HEK293T (cell line): ENCODE results near the gene TXNRD2.
"Not testable (repeated sequence)": the region's sequence is repeated elsewhere in the genome, so short reads cannot be mapped to it uniquely, and the experiment has no call there.

ENCODE experiments used
- CTCF ChIA-PET: fragments of 350-600 bp; formaldehyde crosslinking; extraction: SDS; loops from one replicate; lab custom pipeline; 2021; ENCODE audit warnings: antibody characterized with exemption, inconsistent platforms; lab: Yijun Ruan, JAX
- POLR2A ChIA-PET: fragments of 350-600 bp; formaldehyde crosslinking; extraction: SDS; loops from one replicate; lab custom pipeline; 2020; ENCODE audit warnings: antibody characterized with exemption, inconsistent platforms; lab: Yijun Ruan, JAX
- DNase-seq: peaks from one replicate; pipeline ENCODE4 v3.0.0; 2012; ENCODE audit warnings: mixed read lengths; ENCODE audit errors: extremely low spot score
- ARNT ChIP-seq: fragments of 450-650 bp; IDR thresholded peaks from 2 replicates; pipeline ENCODE4 v1.6.1; 2017; ENCODE audit warnings: mild to moderate bottlenecking
- BHLHE40 ChIP-seq: fragments of 450-650 bp; IDR thresholded peaks from 2 replicates; pipeline ENCODE4 v1.6.1; 2016; ENCODE audit warnings: mild to moderate bottlenecking, moderate library complexity, borderline replicate concordance
- CTBP1 ChIP-seq: fragments of 450-650 bp; IDR thresholded peaks from 2 replicates; pipeline ENCODE4 v1.6.1; 2016; ENCODE audit warnings: borderline replicate concordance
- ELF4 ChIP-seq: fragments of 450-650 bp; IDR thresholded peaks from 2 replicates; pipeline ENCODE4 v1.6.1; 2017; ENCODE audit warnings: antibody characterized with exemption
- FOXA1 ChIP-seq: fragments of 450-650 bp; IDR thresholded peaks from 2 replicates; pipeline ENCODE4 v1.6.1; 2016; ENCODE audit warnings: mild to moderate bottlenecking
- FOXK2 ChIP-seq: fragments of 450-650 bp; IDR thresholded peaks from 2 replicates; pipeline ENCODE4 v1.6.1; 2016; ENCODE audit warnings: mild to moderate bottlenecking
- FOXM1 ChIP-seq: fragments of 450-650 bp; IDR thresholded peaks from 2 replicates; pipeline ENCODE4 v1.6.1; 2017; ENCODE audit warnings: mild to moderate bottlenecking, borderline replicate concordance
- HDGF ChIP-seq: fragments of 450-650 bp; IDR thresholded peaks from 2 replicates; pipeline ENCODE4 v1.6.1; 2017; ENCODE audit warnings: antibody characterized with exemption, borderline replicate concordance
- L3MBTL2 ChIP-seq: fragments of 450-650 bp; conservative IDR thresholded peaks from 2 replicates; pipeline ENCODE4 v1.6.1; 2016; ENCODE audit warnings: mild to moderate bottlenecking
- LEF1 ChIP-seq: fragments of 450-650 bp; IDR thresholded peaks from 2 replicates; pipeline ENCODE4 v1.6.1; 2017; ENCODE audit warnings: mild to moderate bottlenecking, borderline replicate concordance
- NFRKB ChIP-seq: fragments of 450-650 bp; IDR thresholded peaks from 2 replicates; pipeline ENCODE4 v1.6.1; 2016; ENCODE audit warnings: mild to moderate bottlenecking, moderate library complexity
- PKNOX1 ChIP-seq: fragments of 450-650 bp; IDR thresholded peaks from 2 replicates; pipeline ENCODE4 v1.6.1; 2016
- SP1 ChIP-seq: fragments of 450-650 bp; IDR thresholded peaks from 2 replicates; pipeline ENCODE4 v1.6.1; 2017
- SUZ12 ChIP-seq: fragments of 450-650 bp; IDR thresholded peaks from 2 replicates; pipeline ENCODE4 v1.6.1; 2016; ENCODE audit warnings: mild to moderate bottlenecking
- TARDBP ChIP-seq: fragments of 450-650 bp; IDR thresholded peaks from 2 replicates; pipeline ENCODE4 v1.6.1; 2016
- ZNF384 ChIP-seq: fragments of 450-650 bp; IDR thresholded peaks from 2 replicates; pipeline ENCODE4 v1.6.1; 2016

TXNRD2 gene

GRCh38 chr22:19836512-19836911, 105.1 kb downstream of the TXNRD2 start:
- TF ChIP-seq ELF4 (no peak), NFRKB (no peak), FOXK2 (no peak), ARNT (no peak), PKNOX1 (no peak), TARDBP (no peak), FOXA1 (no peak), HDGF (no peak), BHLHE40 (no peak), L3MBTL2 (no peak), SUZ12 (no peak), LEF1 (no peak), SP1 (no peak), CTBP1 (no peak), ZNF384 (no peak), FOXM1 (no peak)
- ChIA-PET POLR2A (no interaction called here), CTCF (interaction anchor here (0.7 kb wide), 1 partner anchor 101 kb away, joined by 4 read pairs; no protein-coding TSS in a partner anchor)
- no peak for DNase-seq

GRCh38 chr22:19834599-19834998, 107.0 kb downstream of the TXNRD2 start:
- ChIA-PET CTCF (interaction anchor here (0.8 kb wide), 1 partner anchor 76 kb away, joined by 4 read pairs; no protein-coding TSS in a partner anchor), POLR2A (no interaction called here)
- no peak for DNase-seq

GRCh38 chr22:19833327-19833726, 108.3 kb downstream of the TXNRD2 start:
- POLR2A ChIA-PET, result interaction anchor here (1.2 to 1.7 kb wide), 3 partner anchors 9 to 22 kb away, joined by 3 to 8 read pairs (median 4); partner anchors contain the start of genes GNB1L and RTL10
- DNase-seq, CTCF ChIA-PET: not testable (repeated sequence)

More at GRCh38 chr22:19834599-19834998, 107.0 kb downstream of the TXNRD2 start:
- no peak for TF ChIP-seq SP1
- no peak for TF ChIP-seq NFRKB
- TF ChIP-seq BHLHE40, result no peak
- no peak for TF ChIP-seq FOXK2
- no peak for TF ChIP-seq PKNOX1
- TF ChIP-seq SUZ12, result no peak
- no peak for TF ChIP-seq HDGF
- no peak for TF ChIP-seq TARDBP
- no peak for TF ChIP-seq ARNT
- no peak for TF ChIP-seq L3MBTL2

GRCh38 chr22:19832476-19833108, 109.0 kb downstream of the TXNRD2 start:
- CTCF ChIA-PET, result no interaction called here

GRCh38 chr22:19831979-19832378, 109.6 kb downstream of the TXNRD2 start:
- CTCF ChIA-PET, result interaction anchor here (0.7 kb wide), 1 partner anchor 115 kb away, joined by 6 read pairs; no protein-coding TSS in a partner anchor
- POLR2A ChIA-PET, result interaction anchor here (1.2 to 1.7 kb wide), 3 partner anchors 21 to 24 kb away, joined by 3 to 8 read pairs (median 4); partner anchors contain the start of genes GNB1L and RTL10
- DNase-seq, result not testable (repeated sequence)

More at GRCh38 chr22:19832476-19833108, 109.0 kb downstream of the TXNRD2 start:
- POLR2A ChIA-PET, result interaction anchor here (1.2 to 1.7 kb wide), 4 partner anchors 10 to 23 kb away, joined by 3 to 8 read pairs (median 4); partner anchors contain the start of genes GNB1L and RTL10
- no peak for DNase-seq
- no peak for TF ChIP-seq SP1

GRCh38 chr22:19831016-19831415, 110.6 kb downstream of the TXNRD2 start:
- POLR2A ChIA-PET, result no interaction called here
- TF ChIP-seq HDGF (no peak), NFRKB (no peak), ARNT (no peak), SUZ12 (no peak), LEF1 (no peak), SP1 (no peak), TARDBP (no peak), FOXK2 (no peak), CTBP1 (no peak), L3MBTL2 (no peak), PKNOX1 (no peak), FOXM1 (no peak), ELF4 (no peak), ZNF384 (no peak), BHLHE40 (no peak), FOXA1 (no peak)
- DNase-seq, result no peak
- CTCF ChIA-PET, result no interaction called here

- CTCF ChIA-PET, result no interaction called here
- no peak for DNase-seq
- TF ChIP-seq ZNF384 (no peak), FOXM1 (no peak), LEF1 (no peak), NFRKB (no peak), PKNOX1 (no peak), FOXA1 (no peak)
- POLR2A ChIA-PET, result no interaction called here
Observed at GRCh38 chr22:19828035-19828401, 113.6 kb downstream of the TXNRD2 start.
